Esophagus (tissue), 2 donors: Measurements from ENCODE around the gene AHNAK. TPM values are rescaled to one million over a fixed set of nuclear protein-coding genes. Genes with fewer than 3 reads are reported as not detected.
"Not testable (repeated sequence)": the region's sequence is repeated elsewhere in the genome, so short reads cannot be mapped to it uniquely, and the experiment has no call there.

Experiments used
- H3K27ac ChIP-seq, 2 donors: one replicate each; pipeline ENCODE4 v1.5.1; 2013; ENCODE audit warnings: low read depth in 2 of 2, mild to moderate bottlenecking in 2 of 2, inconsistent platforms in 1 of 2, low read length in 1 of 2, moderate library complexity in 1 of 2
- H3K27me3 ChIP-seq, 2 donors: one replicate each; pipeline ENCODE4 v1.6.1; 2013; ENCODE audit warnings: low read length in 2 of 2, control low read depth in 1 of 2, mild to moderate bottlenecking in 1 of 2; ENCODE audit not compliant: insufficient read depth in 2 of 2, control insufficient read depth in 1 of 2
- H3K36me3 ChIP-seq, 2 donors: one replicate each; pipeline ENCODE4 v1.6.1; 2013; ENCODE audit warnings: low read length in 1 of 2; ENCODE audit not compliant: control insufficient read depth in 2 of 2, insufficient read depth in 2 of 2
- H3K4me1 ChIP-seq, 2 donors: one replicate each; pipeline ENCODE4 v1.6.1; 2013; ENCODE audit warnings: low read length in 1 of 2; ENCODE audit not compliant: control insufficient read depth in 2 of 2, insufficient read depth in 2 of 2
- H3K4me3 ChIP-seq, 2 donors: one replicate each; pipeline ENCODE4 v1.5.1; 2013; ENCODE audit warnings: low read length in 2 of 2, mild to moderate bottlenecking in 2 of 2, low read depth in 1 of 2, moderate library complexity in 1 of 2
- H3K9me3 ChIP-seq, 2 donors: one replicate each; pipeline ENCODE4 v1.6.1; 2013; ENCODE audit warnings: mild to moderate bottlenecking in 2 of 2, low read depth in 1 of 2, low read length in 1 of 2, moderate library complexity in 1 of 2; ENCODE audit not compliant: control insufficient read depth in 2 of 2, insufficient read depth in 1 of 2
- WGBS, 2 donors: extraction: QIAGEN DNeasy Blood & Tissue Kit; methylation state at CpG; one replicate each; pipeline ENCODE4 v1.1.7; 2013; 5-methylcytosine and 5-hydroxymethylcytosine counted together
- polyA plus RNA-seq, 2 donors: library from polyadenylated mRNA; stranded (reverse); fragments of 200-250 nt; gene quantifications; one replicate each; pipeline ENCODE4 v1.2.3, GENCODE V29; 2013
- donor health status: healthy with polysubstance abuse.
- donor health status: Bipolar disorder and iron deficiency.

Gene AHNAK
- polyA plus RNA-seq, 2 donors: 168 to 195 TPM

DNA sequence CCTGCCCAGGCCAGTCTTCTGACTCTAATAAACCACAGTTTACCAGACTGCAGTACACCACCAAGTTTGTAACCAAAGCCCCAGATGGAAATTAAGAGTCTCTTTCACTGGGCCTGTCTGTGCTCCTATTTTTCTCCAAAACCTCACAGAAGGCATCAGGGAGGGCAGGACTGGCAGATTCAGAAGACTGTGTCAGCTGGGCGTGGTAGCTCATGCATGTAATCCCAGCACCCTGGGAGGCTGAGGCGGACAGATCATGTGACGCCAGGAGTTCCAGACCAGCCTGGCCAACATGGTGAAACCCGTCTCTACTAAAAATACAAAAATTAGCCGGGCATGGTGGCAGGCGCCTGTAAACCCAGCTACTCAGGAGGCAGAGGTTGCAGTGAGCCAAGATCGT lies 38.8 kb upstream of the AHNAK start:
- H3K27me3 ChIP-seq, H3K9me3 ChIP-seq, H3K4me3 ChIP-seq, H3K4me1 ChIP-seq: not testable (repeated sequence)
- WGBS, 2 donors: 81 to 82% methylated on average over 7 of the region's 7 CpGs
- peaks cover 7 to 13% of the 10 kb centered on the region in 2 donors for H3K36me3 ChIP-seq
- peak overlapping the region; percentile 10 to 33 for H3K27ac ChIP-seq

DNA sequence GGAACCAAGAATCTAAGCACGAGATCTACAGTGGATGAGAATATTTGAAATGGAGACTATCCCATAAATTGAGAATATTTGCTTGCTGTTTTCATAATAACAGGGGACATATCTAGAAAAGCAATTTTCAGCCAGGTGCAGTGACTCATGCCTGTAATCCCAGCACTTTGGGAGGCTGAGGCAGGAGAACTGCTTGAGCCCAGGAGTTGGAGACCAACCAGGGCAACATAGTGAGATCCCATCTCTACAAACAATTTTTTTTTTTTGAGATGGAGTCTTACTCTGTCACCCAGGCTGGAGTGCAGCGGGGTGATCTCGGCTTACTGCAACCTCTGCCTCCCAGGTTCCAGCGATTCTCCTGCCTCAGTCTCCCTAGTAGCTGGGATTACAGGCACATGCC lies 35.1 kb upstream of the AHNAK start:
- not testable (repeated sequence) for H3K27ac ChIP-seq, H3K27me3 ChIP-seq, H3K4me3 ChIP-seq, H3K9me3 ChIP-seq, H3K4me1 ChIP-seq
- WGBS, 2 donors: 97 to 99% methylated on average over 4 of the region's 4 CpGs
- H3K36me3 ChIP-seq: peaks cover 7 to 19% of the 10 kb centered on the region in 2 donors

DNA sequence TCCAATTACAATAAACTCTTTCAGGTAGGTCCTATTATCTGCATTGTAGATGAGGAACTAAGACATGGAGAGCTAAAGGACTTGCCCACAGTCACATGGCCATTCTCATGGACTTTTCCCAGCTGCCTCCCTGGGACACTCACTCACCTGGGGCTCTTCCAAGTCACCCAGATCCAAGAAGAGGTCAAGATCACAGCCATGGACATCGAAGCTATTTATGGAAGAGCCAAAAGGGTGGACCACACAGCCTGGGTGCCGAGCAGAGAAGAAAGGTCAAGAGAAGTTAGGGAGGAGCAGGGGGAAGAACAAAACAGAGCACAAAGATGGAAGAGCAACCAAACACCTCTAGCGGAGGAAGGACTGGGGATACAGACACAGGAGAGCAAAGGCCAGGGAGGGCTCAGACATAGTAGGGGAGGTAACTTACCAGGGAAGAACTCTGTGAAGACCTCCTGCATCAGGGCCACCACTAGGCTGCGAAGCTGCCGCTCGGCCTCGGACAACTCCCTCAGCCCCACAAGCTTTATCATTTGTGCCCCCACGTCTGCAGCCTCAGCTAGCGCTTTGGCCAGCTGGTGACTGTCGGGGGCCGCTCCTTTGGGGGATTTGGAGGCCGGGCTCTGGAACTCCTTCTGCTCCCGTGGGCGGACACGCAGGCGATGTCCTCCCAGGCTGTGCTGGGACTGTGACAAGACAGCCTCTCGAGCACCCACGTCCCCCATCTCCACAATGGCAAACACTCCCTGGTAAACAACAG lies 34.5 kb upstream of the AHNAK start:
- 94 to 95% methylated on average over 18 of the region's 18 CpGs for WGBS, 2 donors
- Histone ChIP-seq H3K27ac (no peak overlapping the region), H3K36me3 (peaks cover 7 to 18% of the 10 kb centered on the region in 2 donors), H3K9me3 (no peaks in the 10 kb centered on the region), H3K4me1 (peaks cover 0 to 4% of the 10 kb centered on the region in 2 donors), H3K4me3 (no peak overlapping the region), H3K27me3 (no peaks in the 10 kb centered on the region)

DNA sequence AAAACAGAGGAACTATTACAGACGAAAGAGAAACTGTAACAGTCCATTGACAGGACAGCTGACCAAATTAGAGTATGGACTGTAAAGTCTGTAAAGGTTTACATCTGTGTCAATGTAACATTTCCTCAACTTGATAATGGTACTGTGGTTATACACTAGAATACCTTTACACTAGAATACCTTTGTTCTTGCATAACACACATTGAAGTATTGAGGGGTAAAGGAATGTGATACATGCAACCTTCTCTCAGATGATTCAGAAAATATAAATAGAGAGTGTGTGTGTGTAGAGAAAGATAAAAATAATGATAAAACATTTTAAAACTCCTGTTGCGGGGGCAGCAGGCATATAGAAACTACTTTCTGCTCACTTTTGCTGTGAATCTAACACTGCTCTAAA lies 32.6 kb upstream of the AHNAK start:
- no peak overlapping the region for H3K4me3 ChIP-seq
- H3K9me3 ChIP-seq: no peaks in the 10 kb centered on the region
- H3K4me1 ChIP-seq: peaks cover 0 to 8% of the 10 kb centered on the region in 2 donors
- H3K27me3 ChIP-seq: no peaks in the 10 kb centered on the region
- peaks cover 5 to 18% of the 10 kb centered on the region in 2 donors for H3K36me3 ChIP-seq
- WGBS, 2 donors: 91 to 96% methylated on average over 2 of the region's 2 CpGs
- H3K27ac ChIP-seq: no peak overlapping the region

DNA sequence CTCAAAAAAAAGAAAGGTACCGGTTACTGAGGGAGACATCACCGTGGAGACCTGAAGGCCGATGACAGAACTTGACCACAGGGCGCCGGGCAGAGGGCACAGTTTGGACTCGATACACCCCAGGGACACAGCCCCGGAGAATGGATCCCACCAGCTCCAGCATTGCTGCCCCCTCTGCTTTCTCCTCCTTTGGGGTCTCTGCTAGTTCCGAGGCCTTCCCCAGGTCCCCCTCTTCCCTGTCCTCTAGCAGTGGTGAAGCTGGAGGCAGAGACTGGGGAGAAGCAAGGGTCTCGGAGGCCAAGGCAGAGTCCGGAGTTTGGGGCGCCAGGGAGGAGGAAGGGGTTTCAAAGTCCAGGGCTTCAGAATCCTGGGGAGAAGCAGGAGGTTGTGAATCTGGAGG lies 31.9 kb upstream of the AHNAK start:
- Histone ChIP-seq H3K27me3 (no peaks in the 10 kb centered on the region), H3K36me3 (peaks cover 5 to 18% of the 10 kb centered on the region in 2 donors), H3K27ac (no peak overlapping the region), H3K4me3 (no peak overlapping the region), H3K4me1 (peaks cover 0 to 8% of the 10 kb centered on the region in 2 donors), H3K9me3 (no peaks in the 10 kb centered on the region)
- WGBS, 2 donors: 95 to 97% methylated on average over 11 of the region's 11 CpGs

DNA sequence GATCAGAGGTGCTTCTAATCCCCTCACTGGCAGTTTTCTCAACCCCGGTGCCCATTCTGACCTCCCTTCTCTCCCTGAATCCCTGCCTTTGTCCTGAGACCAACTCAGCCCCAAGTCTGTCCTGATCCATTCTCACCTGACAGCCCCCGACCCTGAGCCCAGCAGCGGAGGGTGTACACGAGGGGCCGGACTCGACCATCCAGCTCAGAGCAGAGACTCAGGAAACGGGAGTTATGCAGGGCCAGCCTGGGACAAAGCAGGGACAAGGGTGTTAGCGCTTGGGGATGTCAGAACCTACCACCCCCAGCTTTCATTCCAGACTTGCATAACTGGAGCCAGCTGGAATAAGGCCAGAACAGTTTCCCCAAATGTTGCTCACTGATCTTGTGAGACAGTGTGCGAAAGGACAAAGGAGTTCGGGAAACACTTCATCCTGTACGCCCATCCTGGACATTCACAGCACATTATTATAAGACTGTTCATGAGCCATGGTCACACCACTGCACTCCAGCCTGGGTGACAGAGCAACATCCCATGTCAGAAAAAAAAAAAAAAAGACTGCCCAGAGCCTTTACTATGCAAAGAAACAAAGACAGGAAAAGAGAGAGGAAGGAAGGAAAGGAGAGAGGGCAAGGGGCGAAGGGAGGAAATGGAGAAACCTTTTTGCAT lies 30.6 kb upstream of the AHNAK start:
- Histone ChIP-seq H3K4me3 (no peak overlapping the region), H3K27ac (peak overlapping the region; percentile 65 to 78), H3K36me3 (peaks cover 5 to 18% of the 10 kb centered on the region in 2 donors), H3K9me3 (no peaks in the 10 kb centered on the region), H3K4me1 (peaks cover 0 to 8% of the 10 kb centered on the region in 2 donors), H3K27me3 (no peaks in the 10 kb centered on the region)
- 69 to 72% methylated on average over 12 of the region's 12 CpGs for WGBS, 2 donors

DNA sequence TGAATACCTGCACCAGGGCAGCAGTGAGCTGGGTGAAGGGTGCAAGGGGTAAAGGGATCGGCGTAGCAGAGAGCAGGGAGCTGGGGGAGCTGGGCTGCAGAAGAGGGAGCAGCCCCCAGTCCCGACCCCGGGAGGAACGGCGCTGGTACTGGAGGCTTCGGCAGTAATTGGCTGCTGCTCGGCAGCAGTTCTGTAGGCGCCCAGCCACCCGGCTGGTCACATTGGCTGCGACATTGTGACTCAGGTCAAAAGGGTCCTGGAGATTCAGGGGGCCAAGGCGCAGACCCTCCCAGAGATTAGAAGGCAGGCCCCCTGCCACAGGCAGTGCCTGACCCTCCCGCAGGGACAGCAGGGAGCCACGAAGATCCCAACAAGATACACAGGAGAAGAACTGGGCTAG lies 29.2 kb upstream of the AHNAK start:
- Histone ChIP-seq H3K36me3 (peaks cover 2 to 18% of the 10 kb centered on the region in 2 donors), H3K4me1 (peaks cover 0 to 8% of the 10 kb centered on the region in 2 donors), H3K27me3 (no peaks in the 10 kb centered on the region), H3K27ac (peak overlapping the region in 1 of 2 donors; percentile 25), H3K4me3 (no peak overlapping the region), H3K9me3 (no peaks in the 10 kb centered on the region)
- WGBS, 2 donors: 89% methylated on average over 14 of the region's 14 CpGs

DNA sequence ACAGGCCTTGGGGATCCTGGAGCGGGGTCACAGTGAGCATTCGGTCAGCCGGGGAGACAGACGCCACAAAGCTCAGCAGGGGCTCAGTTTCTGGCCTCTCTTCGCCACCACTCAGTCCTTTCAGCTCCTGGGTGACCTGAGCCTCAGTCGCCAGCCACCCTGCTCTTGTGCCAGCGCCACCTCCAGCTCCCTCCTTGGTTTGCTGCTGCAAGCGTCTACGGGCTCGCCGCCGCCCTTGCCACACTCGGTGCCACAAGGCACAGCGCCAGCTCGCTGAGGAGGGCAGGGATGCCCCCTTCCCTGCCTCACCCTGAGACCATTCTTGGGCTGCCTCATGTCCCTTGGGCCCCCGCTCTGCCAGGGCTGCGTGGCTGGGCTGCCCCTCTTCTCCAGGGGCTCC lies 28.6 kb upstream of the AHNAK start:
- Histone ChIP-seq H3K27me3 (no peaks in the 10 kb centered on the region), H3K27ac (peak overlapping the region; percentile 47 to 94), H3K4me1 (peaks cover 0 to 8% of the 10 kb centered on the region in 2 donors), H3K36me3 (peaks cover 0 to 23% of the 10 kb centered on the region in 2 donors), H3K4me3 (peak overlapping the region in 1 of 2 donors; percentile 83), H3K9me3 (no peaks in the 10 kb centered on the region)
- 45 to 49% methylated on average over 16 to 17 of the region's 17 CpGs for WGBS, 2 donors

DNA sequence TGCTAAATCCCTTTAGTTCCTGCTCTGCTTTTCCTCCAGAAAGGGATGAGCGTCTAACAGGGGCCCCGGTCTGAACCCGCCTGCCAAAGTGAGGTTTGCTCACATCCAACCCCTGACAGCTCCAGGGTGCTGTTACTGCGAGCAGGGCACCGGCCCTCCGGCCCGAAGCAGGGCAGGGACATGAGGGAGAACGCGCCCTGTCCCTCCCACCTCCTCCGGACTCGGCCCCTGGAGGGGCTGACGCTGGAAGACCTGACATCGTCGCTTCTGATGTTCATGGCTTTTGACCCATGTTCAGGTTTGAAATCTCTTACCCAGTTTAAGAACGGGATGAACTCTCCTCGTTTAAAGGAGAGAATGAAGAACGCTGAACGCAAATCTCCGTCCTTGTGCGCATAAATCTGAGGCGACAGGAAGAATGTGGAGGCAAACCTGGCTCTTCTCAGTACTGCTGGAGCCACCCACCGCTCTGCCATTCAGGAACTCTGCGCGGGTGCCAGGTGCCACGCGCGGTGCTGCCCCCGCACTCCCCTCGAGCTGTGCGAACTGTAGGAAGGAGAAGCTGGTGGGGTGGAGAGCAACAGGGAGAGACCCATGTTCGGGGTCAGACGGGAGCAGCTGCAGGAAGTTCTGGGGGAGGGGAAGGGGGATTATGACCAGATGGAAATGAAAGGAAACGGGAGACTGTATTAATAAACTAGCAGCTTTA lies 27.9 kb upstream of the AHNAK start:
- H3K4me1 ChIP-seq: peaks cover 0 to 8% of the 10 kb centered on the region in 2 donors
- 1% methylated on average over 33 of the region's 33 CpGs for WGBS, 2 donors

More for the DNA sequence above, 27.9 kb upstream of the AHNAK start:
- H3K36me3 ChIP-seq: peaks cover 0 to 26% of the 10 kb centered on the region in 2 donors
- no peaks in the 10 kb centered on the region for H3K9me3 ChIP-seq
- H3K4me3 ChIP-seq: peak overlapping the region; percentile 67 to 83
- H3K27me3 ChIP-seq: no peaks in the 10 kb centered on the region
- H3K27ac ChIP-seq: peak overlapping the region; percentile 94 to 97
